ENCODE results near the gene CDIPT.

The CDIPT gene

GRCh38 chr16:29848420-29849297, 14.4 kb downstream of the CDIPT start:
- Histone ChIP-seq H3K4me1 (ENCODE audit: control insufficient read depth, insufficient read depth, low read length) (no peaks in the 10 kb centered on the region), H3K36me3 (ENCODE audit: control insufficient read depth, insufficient read depth, low read length) (peaks cover 33% of the 10 kb centered on the region), H3K27ac (ENCODE audit: low read depth, low read length) (peak overlapping the region; percentile 14), H3K9ac (ENCODE audit: low read length) (no peak overlapping the region), H3K4me3 (ENCODE audit: low read length) (no peak overlapping the region), H3K27me3 (ENCODE audit: control insufficient read depth, insufficient read depth, low read length) (no peaks in the 10 kb centered on the region)

GRCh38 chr16:29845656-29846055, 17.4 kb downstream of the CDIPT start:
- H3K4me3 ChIP-seq (ENCODE audit: low read length) = no peak overlapping the region
- peaks cover 43% of the 10 kb centered on the region for H3K36me3 ChIP-seq (ENCODE audit: control insufficient read depth, insufficient read depth, low read length)
- H3K9ac ChIP-seq (ENCODE audit: low read length) = no peak overlapping the region
- H3K4me1 ChIP-seq (ENCODE audit: control insufficient read depth, insufficient read depth, low read length) = no peaks in the 10 kb centered on the region
- no peak overlapping the region for H3K27ac ChIP-seq (ENCODE audit: low read depth, low read length)
- H3K27me3 ChIP-seq (ENCODE audit: control insufficient read depth, insufficient read depth, low read length) = no peaks in the 10 kb centered on the region

- H3K27ac ChIP-seq (ENCODE audit: low read depth, low read length) = peak overlapping the region; percentile 10
- no peaks in the 10 kb centered on the region for H3K4me1 ChIP-seq (ENCODE audit: control insufficient read depth, insufficient read depth, low read length)
- H3K27me3 ChIP-seq (ENCODE audit: control insufficient read depth, insufficient read depth, low read length) = no peaks in the 10 kb centered on the region
- H3K36me3 ChIP-seq (ENCODE audit: control insufficient read depth, insufficient read depth, low read length) = peaks cover 50% of the 10 kb centered on the region
- H3K4me3 ChIP-seq (ENCODE audit: low read length) = no peak overlapping the region
- H3K9ac ChIP-seq (ENCODE audit: low read length) = no peak overlapping the region
Observed at GRCh38 chr16:29844575-29845331, 18.3 kb downstream of the CDIPT start.

GRCh38 chr16:29843931-29844330, 19.1 kb downstream of the CDIPT start:
- peaks cover 55% of the 10 kb centered on the region for H3K36me3 ChIP-seq (ENCODE audit: control insufficient read depth, insufficient read depth, low read length)
- H3K4me3 ChIP-seq (ENCODE audit: low read length) = no peak overlapping the region
- H3K9ac ChIP-seq (ENCODE audit: low read length) = no peak overlapping the region
- H3K27me3 ChIP-seq (ENCODE audit: control insufficient read depth, insufficient read depth, low read length) = no peaks in the 10 kb centered on the region
- H3K27ac ChIP-seq (ENCODE audit: low read depth, low read length) = no peak overlapping the region
- H3K4me1 ChIP-seq (ENCODE audit: control insufficient read depth, insufficient read depth, low read length) = no peaks in the 10 kb centered on the region

GRCh38 chr16:29842732-29843346, 20.2 kb downstream of the CDIPT start:
- Histone ChIP-seq H3K27ac (ENCODE audit: low read depth, low read length) (no peak overlapping the region), H3K27me3 (ENCODE audit: control insufficient read depth, insufficient read depth, low read length) (no peaks in the 10 kb centered on the region), H3K36me3 (ENCODE audit: control insufficient read depth, insufficient read depth, low read length) (peaks cover 59% of the 10 kb centered on the region), H3K9ac (ENCODE audit: low read length) (no peak overlapping the region), H3K4me3 (ENCODE audit: low read length) (no peak overlapping the region), H3K4me1 (ENCODE audit: control insufficient read depth, insufficient read depth, low read length) (no peaks in the 10 kb centered on the region)

- Histone ChIP-seq H3K9ac (ENCODE audit: low read length) (no peak overlapping the region), H3K27ac (ENCODE audit: low read depth, low read length) (no peak overlapping the region), H3K27me3 (ENCODE audit: control insufficient read depth, insufficient read depth, low read length) (no peaks in the 10 kb centered on the region), H3K4me3 (ENCODE audit: low read length) (no peak overlapping the region), H3K36me3 (ENCODE audit: control insufficient read depth, insufficient read depth, low read length) (peaks cover 58% of the 10 kb centered on the region), H3K4me1 (ENCODE audit: control insufficient read depth, insufficient read depth, low read length) (no peaks in the 10 kb centered on the region)
Observed at GRCh38 chr16:29841631-29842030, 21.4 kb downstream of the CDIPT start.

GRCh38 chr16:29840240-29840639, 22.8 kb downstream of the CDIPT start:
- Histone ChIP-seq H3K27me3 (ENCODE audit: control insufficient read depth, insufficient read depth, low read length) (no peaks in the 10 kb centered on the region), H3K36me3 (ENCODE audit: control insufficient read depth, insufficient read depth, low read length) (peaks cover 53% of the 10 kb centered on the region), H3K4me3 (ENCODE audit: low read length) (no peak overlapping the region), H3K27ac (ENCODE audit: low read depth, low read length) (no peak overlapping the region), H3K9ac (ENCODE audit: low read length) (no peak overlapping the region), H3K4me1 (ENCODE audit: control insufficient read depth, insufficient read depth, low read length) (no peaks in the 10 kb centered on the region)

- peaks cover 53% of the 10 kb centered on the region for H3K36me3 ChIP-seq (ENCODE audit: control insufficient read depth, insufficient read depth, low read length)
- no peak overlapping the region for H3K4me3 ChIP-seq (ENCODE audit: low read length)
- H3K27ac ChIP-seq (ENCODE audit: low read depth, low read length) = no peak overlapping the region
Observed at GRCh38 chr16:29839822-29840221, 23.2 kb downstream of the CDIPT start.

GRCh38 chr16:29837841-29838240, 25.2 kb downstream of the CDIPT start:
- Histone ChIP-seq H3K4me3 (ENCODE audit: low read length) (no peak overlapping the region), H3K27me3 (ENCODE audit: control insufficient read depth, insufficient read depth, low read length) (no peaks in the 10 kb centered on the region), H3K27ac (ENCODE audit: low read depth, low read length) (no peak overlapping the region), H3K4me1 (ENCODE audit: control insufficient read depth, insufficient read depth, low read length) (no peaks in the 10 kb centered on the region), H3K36me3 (ENCODE audit: control insufficient read depth, insufficient read depth, low read length) (peaks cover 58% of the 10 kb centered on the region), H3K9ac (ENCODE audit: low read length) (no peak overlapping the region)

More at GRCh38 chr16:29839822-29840221, 23.2 kb downstream of the CDIPT start:
- Histone ChIP-seq H3K27me3 (ENCODE audit: control insufficient read depth, insufficient read depth, low read length) (no peaks in the 10 kb centered on the region), H3K9ac (ENCODE audit: low read length) (no peak overlapping the region), H3K4me1 (ENCODE audit: control insufficient read depth, insufficient read depth, low read length) (no peaks in the 10 kb centered on the region)

- H3K27me3 ChIP-seq (ENCODE audit: control insufficient read depth, insufficient read depth, low read length) = no peaks in the 10 kb centered on the region
- H3K36me3 ChIP-seq (ENCODE audit: control insufficient read depth, insufficient read depth, low read length) = peaks cover 55% of the 10 kb centered on the region
- H3K4me1 ChIP-seq (ENCODE audit: control insufficient read depth, insufficient read depth, low read length) = no peaks in the 10 kb centered on the region
- H3K9ac ChIP-seq (ENCODE audit: low read length) = no peak overlapping the region
- H3K4me3 ChIP-seq (ENCODE audit: low read length) = no peak overlapping the region
- H3K27ac ChIP-seq (ENCODE audit: low read depth, low read length) = no peak overlapping the region
Observed at GRCh38 chr16:29836623-29837022, 26.4 kb downstream of the CDIPT start.

- Histone ChIP-seq H3K27me3 (ENCODE audit: control insufficient read depth, insufficient read depth, low read length) (no peaks in the 10 kb centered on the region), H3K4me3 (ENCODE audit: low read length) (no peak overlapping the region), H3K36me3 (ENCODE audit: control insufficient read depth, insufficient read depth, low read length) (peaks cover 59% of the 10 kb centered on the region), H3K4me1 (ENCODE audit: control insufficient read depth, insufficient read depth, low read length) (no peaks in the 10 kb centered on the region), H3K27ac (ENCODE audit: low read depth, low read length) (no peak overlapping the region), H3K9ac (ENCODE audit: low read length) (no peak overlapping the region)
Observed at GRCh38 chr16:29835926-29836325, 27.1 kb downstream of the CDIPT start.

- peaks cover 51% of the 10 kb centered on the region for H3K36me3 ChIP-seq (ENCODE audit: control insufficient read depth, insufficient read depth, low read length)
- no peak overlapping the region for H3K27ac ChIP-seq (ENCODE audit: low read depth, low read length)
- no peaks in the 10 kb centered on the region for H3K4me1 ChIP-seq (ENCODE audit: control insufficient read depth, insufficient read depth, low read length)
- H3K4me3 ChIP-seq (ENCODE audit: low read length) = no peak overlapping the region
- no peak overlapping the region for H3K9ac ChIP-seq (ENCODE audit: low read length)
- H3K27me3 ChIP-seq (ENCODE audit: control insufficient read depth, insufficient read depth, low read length) = no peaks in the 10 kb centered on the region
Observed at GRCh38 chr16:29834079-29834478, 28.9 kb downstream of the CDIPT start.
